ENCODE measurements around the gene FLT1. TPM values are rescaled to one million over a fixed set of nuclear protein-coding genes. Genes with fewer than 3 reads are reported as not detected.

Gene FLT1
- total and polyA plus RNA-seq, 7 experiments from 2014 or later, result 1.7 to 2.7 (median 2.2) TPM

DNA sequence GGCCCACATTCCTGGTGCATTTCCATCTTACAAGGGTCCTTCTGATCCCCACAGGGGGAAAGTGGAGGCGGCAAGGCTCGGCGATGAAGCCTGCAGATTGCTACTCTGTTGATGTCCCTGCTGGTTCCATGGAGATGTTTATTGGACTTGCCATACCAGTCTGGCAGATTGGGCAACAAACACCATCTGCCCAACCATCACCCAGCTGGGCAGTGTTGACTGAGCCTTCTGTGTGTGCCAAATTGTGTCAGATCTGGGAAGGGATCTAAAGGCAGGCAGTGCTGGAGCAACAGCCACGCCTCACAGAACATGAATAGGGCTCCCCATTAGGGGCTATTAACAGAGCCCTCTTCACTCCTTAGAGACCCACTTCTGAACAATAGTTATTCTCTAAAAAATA is 35.0 kb downstream of the FLT1 start:
- Histone ChIP-seq H3K9me3 (ENCODE audit: control insufficient read depth in 2 of 3, low read length in 3 of 3) (no peaks in the 10 kb centered on the region), H3K4me1 (ENCODE audit: control insufficient read depth in 2 of 2, insufficient read depth in 2 of 2, low read length in 2 of 2) (no peaks in the 10 kb centered on the region), H3K27ac (ENCODE audit: low read depth, low read length) (no peak overlapping the region), H3K27me3 (ENCODE audit: control insufficient read depth in 2 of 2, insufficient read depth in 2 of 2, low read length in 2 of 2) (no peaks in the 10 kb centered on the region), H3K4me3 (ENCODE audit: low read length) (no peak overlapping the region), H3K36me3 (ENCODE audit: control insufficient read depth in 2 of 3, insufficient read depth in 3 of 3, low read length in 3 of 3) (no peaks in the 10 kb centered on the region)
- peaks cover 0 to 8% (median 7%) of the 10 kb centered on the region in 5 donors for H3K36me3 Mint-ChIP-seq
- ChIA-PET CTCF (no interaction called here), POLR2A (no interaction called here)
- no peaks in the 10 kb centered on the region for H3K4me1 Mint-ChIP-seq
- H3K9me3 Mint-ChIP-seq, result peaks cover 0 to 3% (median 0%) of the 10 kb centered on the region in 11 donors
- no peak for DNase-seq
- H3K27me3 Mint-ChIP-seq, result peaks cover 0 to 9% (median 0%) of the 10 kb centered on the region in 5 donors
- no peak overlapping the region for H3K4me3 Mint-ChIP-seq
- ATAC-seq, result no peak
- no peak overlapping the region for H3K27ac Mint-ChIP-seq
- intact Hi-C loops (cut with micrococcal nuclease), result no loop called here

DNA sequence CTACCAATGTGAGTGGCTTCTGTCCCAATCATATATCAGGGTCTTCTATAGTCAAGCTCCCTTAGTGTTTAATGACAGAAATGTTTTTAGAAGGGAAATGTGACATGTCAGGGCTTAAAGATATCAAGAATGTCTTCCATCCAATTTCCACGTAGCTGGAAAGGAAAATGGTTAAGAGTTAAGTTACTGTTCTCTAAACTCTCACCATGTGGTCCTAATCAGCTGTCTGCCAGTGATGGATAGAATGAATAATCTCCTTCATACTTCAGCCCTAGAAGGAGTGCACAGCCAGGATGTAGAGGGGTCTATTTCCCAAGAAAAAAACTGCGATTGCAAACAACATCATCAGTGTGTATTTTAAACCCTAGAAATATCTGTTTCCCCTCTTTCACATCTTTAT is 36.3 kb downstream of the FLT1 start:
- no peak overlapping the region for H3K27ac ChIP-seq (ENCODE audit: low read depth, low read length)
- no peaks in the 10 kb centered on the region for H3K4me1 ChIP-seq (ENCODE audit: control insufficient read depth in 2 of 2, insufficient read depth in 2 of 2, low read length in 2 of 2)
- H3K9me3 ChIP-seq (ENCODE audit: control insufficient read depth in 2 of 3, low read length in 3 of 3), result no peaks in the 10 kb centered on the region
- no peak overlapping the region for H3K27ac Mint-ChIP-seq
- ATAC-seq (no peak), DNase-seq (no peak)
- no peak overlapping the region for H3K4me3 Mint-ChIP-seq
- no peak overlapping the region for H3K4me3 ChIP-seq (ENCODE audit: low read length)
- peaks cover 0 to 3% (median 0%) of the 10 kb centered on the region in 11 donors for H3K9me3 Mint-ChIP-seq
- no peaks in the 10 kb centered on the region for H3K27me3 ChIP-seq (ENCODE audit: control insufficient read depth in 2 of 2, insufficient read depth in 2 of 2, low read length in 2 of 2)
- POLR2A ChIA-PET, result no interaction called here
- intact Hi-C loops (cut with micrococcal nuclease), result no loop called here
- peaks cover 0 to 9% (median 3%) of the 10 kb centered on the region in 5 donors for H3K27me3 Mint-ChIP-seq
- no peaks in the 10 kb centered on the region for H3K36me3 ChIP-seq (ENCODE audit: control insufficient read depth in 2 of 3, insufficient read depth in 3 of 3, low read length in 3 of 3)
- no peaks in the 10 kb centered on the region for H3K4me1 Mint-ChIP-seq
- CTCF ChIA-PET, result no interaction called here
- peaks cover 0 to 8% (median 7%) of the 10 kb centered on the region in 5 donors for H3K36me3 Mint-ChIP-seq

GRCh38 chr13:28458051-28458450 is 36.9 kb downstream of the FLT1 start:
- no peak for DNase-seq

DNA sequence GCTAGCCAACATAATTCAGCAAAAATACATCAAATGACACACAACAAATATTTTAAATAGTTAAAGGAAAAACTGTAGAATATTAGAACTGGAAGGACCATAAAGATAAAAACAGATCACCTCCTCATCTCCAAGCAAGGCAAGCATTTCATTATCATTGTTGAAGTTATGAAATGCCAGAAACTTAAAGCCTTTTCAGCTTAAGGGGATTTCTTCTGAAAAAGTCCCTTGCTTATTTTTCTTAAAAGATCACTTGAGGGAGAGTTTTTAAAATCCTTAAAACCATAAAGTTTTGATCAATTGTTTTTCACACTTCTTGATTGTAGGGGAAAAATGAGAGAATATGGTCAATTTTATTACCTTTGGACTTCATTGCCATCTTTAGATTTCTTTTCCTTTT is 37.4 kb downstream of the FLT1 start:
- Mint-ChIP-seq H3K36me3 (peaks cover 0 to 7% (median 5%) of the 10 kb centered on the region in 5 donors), H3K27me3 (peaks cover 0 to 9% (median 5%) of the 10 kb centered on the region in 5 donors)
- H3K27ac ChIP-seq (ENCODE audit: low read depth, low read length), result no peak overlapping the region

More at GRCh38 chr13:28458051-28458450, 36.9 kb downstream of the FLT1 start:
- intact Hi-C loops (cut with micrococcal nuclease), result no loop called here
- ChIA-PET POLR2A (no interaction called here), CTCF (no interaction called here)
- H3K36me3 ChIP-seq (ENCODE audit: control insufficient read depth in 2 of 3, insufficient read depth in 3 of 3, low read length in 3 of 3), result no peaks in the 10 kb centered on the region
- H3K4me1 ChIP-seq (ENCODE audit: control insufficient read depth in 2 of 2, insufficient read depth in 2 of 2, low read length in 2 of 2), result no peaks in the 10 kb centered on the region
- no peak overlapping the region for H3K27ac ChIP-seq (ENCODE audit: low read depth, low read length)
- Mint-ChIP-seq H3K27me3 (peaks cover 0 to 11% (median 5%) of the 10 kb centered on the region in 5 donors), H3K9me3 (peaks cover 0 to 3% (median 0%) of the 10 kb centered on the region in 11 donors), H3K27ac (no peak overlapping the region), H3K4me3 (no peak overlapping the region), H3K36me3 (peaks cover 0 to 8% (median 7%) of the 10 kb centered on the region in 5 donors), H3K4me1 (no peaks in the 10 kb centered on the region)
- ATAC-seq, result no peak
- no peak overlapping the region for H3K4me3 ChIP-seq (ENCODE audit: low read length)
- no peaks in the 10 kb centered on the region for H3K27me3 ChIP-seq (ENCODE audit: control insufficient read depth in 2 of 2, insufficient read depth in 2 of 2, low read length in 2 of 2)
- H3K9me3 ChIP-seq (ENCODE audit: control insufficient read depth in 2 of 3, low read length in 3 of 3), result no peaks in the 10 kb centered on the region

GRCh38 chr13:28455580-28456194 is 39.2 kb downstream of the FLT1 start:
- Histone ChIP-seq H3K4me3 (ENCODE audit: low read length) (no peak overlapping the region), H3K9me3 (ENCODE audit: control insufficient read depth in 2 of 3, low read length in 3 of 3) (no peaks in the 10 kb centered on the region), H3K4me1 (ENCODE audit: control insufficient read depth in 2 of 2, insufficient read depth in 2 of 2, low read length in 2 of 2) (no peaks in the 10 kb centered on the region), H3K27ac (ENCODE audit: low read depth, low read length) (no peak overlapping the region), H3K36me3 (ENCODE audit: control insufficient read depth in 2 of 3, insufficient read depth in 3 of 3, low read length in 3 of 3) (no peaks in the 10 kb centered on the region), H3K27me3 (ENCODE audit: control insufficient read depth in 2 of 2, insufficient read depth in 2 of 2, low read length in 2 of 2) (no peaks in the 10 kb centered on the region)
- no peak overlapping the region for H3K27ac Mint-ChIP-seq
- ATAC-seq (no peak), DNase-seq (no peak)
- no peaks in the 10 kb centered on the region for H3K4me1 Mint-ChIP-seq
- H3K36me3 Mint-ChIP-seq, result peaks cover 0 to 7% (median 4%) of the 10 kb centered on the region in 5 donors
- H3K27me3 Mint-ChIP-seq, result peaks cover 0 to 9% (median 5%) of the 10 kb centered on the region in 5 donors
- CTCF ChIA-PET, result no interaction called here
- no peak overlapping the region for H3K4me3 Mint-ChIP-seq
- H3K9me3 Mint-ChIP-seq, result no peaks in the 10 kb centered on the region
- intact Hi-C loops (cut with micrococcal nuclease), result no loop called here
- POLR2A ChIA-PET, result no interaction called here

More for the DNA sequence above, 37.4 kb downstream of the FLT1 start:
- ATAC-seq, result no peak
- H3K4me3 Mint-ChIP-seq, result no peak overlapping the region
- Histone ChIP-seq H3K4me3 (ENCODE audit: low read length) (no peak overlapping the region), H3K9me3 (ENCODE audit: control insufficient read depth in 2 of 3, low read length in 3 of 3) (no peaks in the 10 kb centered on the region), H3K4me1 (ENCODE audit: control insufficient read depth in 2 of 2, insufficient read depth in 2 of 2, low read length in 2 of 2) (no peaks in the 10 kb centered on the region), H3K36me3 (ENCODE audit: control insufficient read depth in 2 of 3, insufficient read depth in 3 of 3, low read length in 3 of 3) (no peaks in the 10 kb centered on the region), H3K27me3 (ENCODE audit: control insufficient read depth in 2 of 2, insufficient read depth in 2 of 2, low read length in 2 of 2) (no peaks in the 10 kb centered on the region)
- no peak overlapping the region for H3K27ac Mint-ChIP-seq
- H3K4me1 Mint-ChIP-seq, result no peaks in the 10 kb centered on the region
- intact Hi-C loops (cut with micrococcal nuclease), result no loop called here
- ChIA-PET POLR2A (no interaction called here), CTCF (no interaction called here)
- DNase-seq, result no peak
- no peaks in the 10 kb centered on the region for H3K9me3 Mint-ChIP-seq

- CTCF ChIA-PET, result no interaction called here
- Histone ChIP-seq H3K36me3 (ENCODE audit: control insufficient read depth in 2 of 3, insufficient read depth in 3 of 3, low read length in 3 of 3) (no peaks in the 10 kb centered on the region), H3K27me3 (ENCODE audit: control insufficient read depth in 2 of 2, insufficient read depth in 2 of 2, low read length in 2 of 2) (no peaks in the 10 kb centered on the region), H3K4me3 (ENCODE audit: low read length) (no peak overlapping the region), H3K9me3 (ENCODE audit: control insufficient read depth in 2 of 3, low read length in 3 of 3) (no peaks in the 10 kb centered on the region), H3K27ac (ENCODE audit: low read depth, low read length) (no peak overlapping the region), H3K4me1 (ENCODE audit: control insufficient read depth in 2 of 2, insufficient read depth in 2 of 2, low read length in 2 of 2) (no peaks in the 10 kb centered on the region)
- Mint-ChIP-seq H3K27ac (no peak overlapping the region), H3K27me3 (peaks cover 0 to 9% (median 6%) of the 10 kb centered on the region in 5 donors), H3K36me3 (peaks cover 0 to 28% (median 4%) of the 10 kb centered on the region in 5 donors), H3K4me1 (no peaks in the 10 kb centered on the region), H3K9me3 (peaks cover 0 to 18% (median 7%) of the 10 kb centered on the region in 11 donors), H3K4me3 (no peak overlapping the region)
- DNase-seq (no peak), ATAC-seq (no peak)
- POLR2A ChIA-PET, result no interaction called here
- intact Hi-C loops (cut with micrococcal nuclease), result no loop called here
Measured at GRCh38 chr13:28452755-28453154, 42.2 kb downstream of the FLT1 start.

GRCh38 chr13:28451482-28452217 is 43.3 kb downstream of the FLT1 start:
- Mint-ChIP-seq H3K4me1 (no peaks in the 10 kb centered on the region), H3K9me3 (peaks cover 0 to 21% (median 8%) of the 10 kb centered on the region in 11 donors), H3K36me3 (peaks cover 0 to 28% (median 4%) of the 10 kb centered on the region in 5 donors), H3K4me3 (no peak overlapping the region), H3K27ac (no peak overlapping the region), H3K27me3 (peaks cover 0 to 9% (median 6%) of the 10 kb centered on the region in 5 donors)
- Histone ChIP-seq H3K27ac (ENCODE audit: low read depth, low read length) (no peak overlapping the region), H3K27me3 (ENCODE audit: control insufficient read depth in 2 of 2, insufficient read depth in 2 of 2, low read length in 2 of 2) (no peaks in the 10 kb centered on the region), H3K4me1 (ENCODE audit: control insufficient read depth in 2 of 2, insufficient read depth in 2 of 2, low read length in 2 of 2) (no peaks in the 10 kb centered on the region), H3K9me3 (ENCODE audit: control insufficient read depth in 2 of 3, low read length in 3 of 3) (no peaks in the 10 kb centered on the region), H3K36me3 (ENCODE audit: control insufficient read depth in 2 of 3, insufficient read depth in 3 of 3, low read length in 3 of 3) (no peaks in the 10 kb centered on the region), H3K4me3 (ENCODE audit: low read length) (no peak overlapping the region)
- ATAC-seq (no peak), DNase-seq (no peak)
- POLR2A ChIA-PET, result no interaction called here
- CTCF ChIA-PET, result no interaction called here
- intact Hi-C loops (cut with micrococcal nuclease), result no loop called here

Data from naive thymus-derived CD4-positive, alpha-beta T cell (primary cell).